Measurements from ENCODE around the gene YEATS4.

Gene YEATS4

DNA sequence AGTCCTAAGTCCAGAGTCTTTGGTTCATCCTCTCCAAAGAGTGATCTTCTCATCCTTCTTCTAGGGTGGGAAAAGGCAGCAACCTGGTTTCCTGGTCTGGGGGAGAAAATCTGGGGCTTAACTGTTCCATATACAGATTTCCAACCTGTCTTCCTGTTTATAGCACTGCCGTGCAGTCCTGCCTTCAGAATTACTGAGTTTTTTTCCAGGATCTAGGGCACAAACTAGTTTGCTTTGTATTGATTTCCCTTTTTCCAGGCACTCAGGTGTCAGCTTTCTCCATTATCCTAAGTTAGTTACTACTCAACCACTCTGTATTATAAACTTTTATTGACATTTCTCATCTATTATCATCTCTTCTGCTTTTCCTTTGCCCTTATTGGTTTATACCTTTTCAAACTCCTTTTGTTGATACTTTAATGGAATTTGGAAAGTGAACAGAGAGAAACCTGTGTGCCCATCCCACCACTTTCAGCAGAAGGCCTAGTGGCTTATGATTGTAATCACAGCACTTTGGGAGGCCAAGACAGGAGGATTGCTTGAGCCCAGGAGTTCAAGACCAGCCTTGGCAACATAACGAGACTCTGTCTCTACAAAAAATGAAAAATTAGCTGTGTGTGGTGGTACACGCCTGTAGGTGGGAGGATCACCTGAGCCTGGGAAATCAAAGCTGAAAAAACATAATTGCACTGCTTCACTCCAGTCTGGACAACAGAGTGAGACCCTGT is 15.5 kb upstream of the YEATS4 start:
- no peak overlapping the region for H3K4me3 ChIP-seq (ENCODE audit: low read length)
- no peak for DNase-seq (ENCODE audit: low read depth)
- TF ChIP-seq, protein P1, sequence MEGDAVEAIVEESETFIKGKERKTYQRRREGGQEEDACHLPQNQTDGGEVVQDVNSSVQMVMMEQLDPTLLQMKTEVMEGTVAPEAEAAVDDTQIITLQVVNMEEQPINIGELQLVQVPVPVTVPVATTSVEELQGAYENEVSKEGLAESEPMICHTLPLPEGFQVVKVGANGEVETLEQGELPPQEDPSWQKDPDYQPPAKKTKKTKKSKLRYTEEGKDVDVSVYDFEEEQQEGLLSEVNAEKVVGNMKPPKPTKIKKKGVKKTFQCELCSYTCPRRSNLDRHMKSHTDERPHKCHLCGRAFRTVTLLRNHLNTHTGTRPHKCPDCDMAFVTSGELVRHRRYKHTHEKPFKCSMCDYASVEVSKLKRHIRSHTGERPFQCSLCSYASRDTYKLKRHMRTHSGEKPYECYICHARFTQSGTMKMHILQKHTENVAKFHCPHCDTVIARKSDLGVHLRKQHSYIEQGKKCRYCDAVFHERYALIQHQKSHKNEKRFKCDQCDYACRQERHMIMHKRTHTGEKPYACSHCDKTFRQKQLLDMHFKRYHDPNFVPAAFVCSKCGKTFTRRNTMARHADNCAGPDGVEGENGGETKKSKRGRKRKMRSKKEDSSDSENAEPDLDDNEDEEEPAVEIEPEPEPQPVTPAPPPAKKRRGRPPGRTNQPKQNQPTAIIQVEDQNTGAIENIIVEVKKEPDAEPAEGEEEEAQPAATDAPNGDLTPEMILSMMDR (conservative IDR thresholded peaks at IDR 0.05; ENCODE audit: low read depth, low read length), result no peak

DNA sequence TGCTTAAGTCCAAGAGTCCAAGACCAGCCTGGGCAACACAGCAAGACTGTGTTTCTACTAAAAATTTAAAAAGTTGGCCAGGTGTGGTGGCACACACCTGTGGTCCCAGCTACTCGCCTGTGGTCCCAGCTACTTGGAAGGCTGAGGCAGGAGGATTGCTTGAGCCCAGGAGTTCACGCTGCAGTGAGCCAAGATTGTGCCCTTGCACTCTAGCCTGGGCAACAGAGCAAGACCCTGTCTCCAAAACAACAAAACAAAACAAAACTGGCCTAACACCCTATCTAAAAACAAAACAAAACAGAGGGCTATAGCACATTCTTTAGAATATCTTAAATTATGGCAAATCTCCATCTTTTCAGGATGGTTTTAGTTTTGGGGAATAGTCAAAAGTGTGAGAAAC is 14.5 kb upstream of the YEATS4 start:
- TF ChIP-seq, protein P1 (conservative IDR thresholded peaks at IDR 0.05; ENCODE audit: low read depth, low read length), result no peak
- DNase-seq (ENCODE audit: low read depth), result no peak
- H3K4me3 ChIP-seq (ENCODE audit: low read length), result no peak overlapping the region

DNA sequence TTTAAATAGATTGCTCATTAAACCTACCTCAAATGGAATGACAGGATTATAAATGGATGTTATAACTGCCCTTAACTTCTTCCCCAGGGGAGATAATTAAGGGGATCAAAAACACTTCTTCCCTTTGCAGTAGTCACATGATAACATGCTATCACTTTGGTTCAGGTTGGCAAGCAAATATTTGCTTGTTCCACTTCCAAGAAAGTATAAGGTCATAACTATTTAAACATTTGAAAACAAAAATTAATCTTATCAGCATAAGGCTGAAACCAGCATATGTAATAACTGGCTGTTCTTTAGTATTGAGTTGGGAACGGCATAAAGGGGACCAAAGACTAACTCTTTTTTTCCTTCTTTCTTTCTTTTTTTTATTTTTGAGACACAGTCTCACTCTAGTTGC is 13.8 kb upstream of the YEATS4 start:
- TF ChIP-seq, protein P1 (conservative IDR thresholded peaks at IDR 0.05; ENCODE audit: low read depth, low read length), result no peak
- no peak overlapping the region for H3K4me3 ChIP-seq (ENCODE audit: low read length)
- DNase-seq (ENCODE audit: low read depth), result no peak

DNA sequence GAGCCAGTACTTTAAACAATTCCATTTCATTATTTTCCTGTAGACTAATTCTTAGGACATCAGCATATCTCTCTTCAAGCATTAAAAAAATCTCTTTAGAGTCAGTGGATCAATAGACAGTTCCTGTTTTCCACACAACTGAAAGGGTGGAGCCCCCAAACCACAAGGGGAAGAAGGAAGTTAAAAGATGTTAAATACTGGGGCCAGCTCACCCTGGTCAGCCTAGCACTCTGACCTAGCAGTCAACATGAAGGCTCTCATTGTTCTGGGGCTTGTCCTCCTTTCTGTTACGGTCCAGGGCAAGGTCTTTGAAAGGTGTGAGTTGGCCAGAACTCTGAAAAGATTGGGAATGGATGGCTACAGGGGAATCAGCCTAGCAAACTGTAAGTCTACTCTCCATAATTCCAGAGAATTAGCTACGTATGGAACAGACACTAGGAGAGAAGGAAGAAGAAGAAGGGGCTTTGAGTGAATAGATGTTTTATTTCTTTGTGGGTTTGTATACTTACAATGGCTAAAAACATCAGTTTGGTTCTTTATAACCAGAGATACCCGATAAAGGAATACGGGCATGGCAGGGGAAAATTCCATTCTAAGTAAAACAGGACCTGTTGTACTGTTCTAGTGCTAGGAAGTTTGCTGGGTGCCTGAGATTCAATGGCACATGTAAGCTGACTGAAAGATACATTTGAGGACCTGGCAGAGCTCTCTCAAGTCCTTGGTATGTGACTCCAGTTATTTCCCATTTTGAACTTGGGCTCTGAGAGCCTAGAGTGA is 11.2 kb upstream of the YEATS4 start, which contains the start of gene LYZ:
Gene LYZ (plus strand): TSS at position 220 of the 777 bp plus-strand sequence. CDS start 28 bp downstream, at position 248.
- TF ChIP-seq, protein P1 (conservative IDR thresholded peaks at IDR 0.05; ENCODE audit: low read depth, low read length), result no peak
- no peak for DNase-seq (ENCODE audit: low read depth)
- H3K4me3 ChIP-seq (ENCODE audit: low read length), result no peak within 1 kb of the TSS

DNA sequence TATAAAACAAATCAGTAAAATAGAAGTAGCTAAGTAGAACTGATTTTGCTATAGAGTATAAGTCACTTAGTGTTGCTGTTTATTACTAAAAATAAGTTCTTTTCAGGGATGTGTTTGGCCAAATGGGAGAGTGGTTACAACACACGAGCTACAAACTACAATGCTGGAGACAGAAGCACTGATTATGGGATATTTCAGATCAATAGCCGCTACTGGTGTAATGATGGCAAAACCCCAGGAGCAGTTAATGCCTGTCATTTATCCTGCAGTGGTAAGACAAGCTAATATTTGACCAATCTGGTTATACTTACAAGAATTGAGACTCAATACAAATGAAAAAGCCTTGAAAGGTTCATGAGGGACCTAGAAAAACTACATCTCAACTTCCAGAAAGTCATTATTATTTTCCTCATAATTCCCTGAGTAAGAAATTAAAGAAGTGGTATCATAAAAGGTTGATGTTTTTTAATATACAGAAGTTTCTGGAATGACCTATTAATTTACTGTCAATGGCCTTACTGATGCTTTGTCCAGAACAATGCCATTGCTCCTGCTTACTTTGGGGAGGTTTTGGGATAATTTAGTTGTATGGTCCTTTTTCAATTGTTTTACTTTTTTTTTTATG is 9.4 kb upstream of the YEATS4 start:
- DNase-seq (ENCODE audit: low read depth), result no peak
- TF ChIP-seq, protein P1 (conservative IDR thresholded peaks at IDR 0.05; ENCODE audit: low read depth, low read length), result no peak
- no peak overlapping the region for H3K4me3 ChIP-seq (ENCODE audit: low read length)

DNA sequence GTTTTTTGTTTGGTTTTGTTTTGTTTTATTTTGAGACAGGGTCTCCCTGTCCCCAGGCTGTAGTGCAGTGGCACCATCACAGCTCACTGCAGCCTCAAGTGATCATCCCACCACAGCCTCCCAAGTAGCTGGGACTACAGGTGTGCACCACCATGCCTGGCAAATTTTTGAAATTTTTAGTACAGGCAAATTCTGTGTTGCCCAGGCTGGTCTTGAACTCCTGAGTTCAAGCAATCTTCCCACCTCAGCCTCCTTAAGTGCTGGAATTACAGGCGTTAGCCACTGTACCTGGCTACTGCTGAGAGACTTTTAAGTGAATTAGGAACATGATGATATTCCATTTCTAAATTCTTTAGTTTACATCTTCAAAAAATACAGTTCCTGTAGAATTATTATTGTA is 8.8 kb upstream of the YEATS4 start:
- TF ChIP-seq, protein P1 (conservative IDR thresholded peaks at IDR 0.05; ENCODE audit: low read depth, low read length), result no peak

More for the DNA sequence above, 8.8 kb upstream of the YEATS4 start:
- no peak for DNase-seq (ENCODE audit: low read depth)
- H3K4me3 ChIP-seq (ENCODE audit: low read length), result no peak overlapping the region

Data from retinal pigment epithelial cell (primary cell).